ENCODE measurements around the gene MYH11.

DNA sequence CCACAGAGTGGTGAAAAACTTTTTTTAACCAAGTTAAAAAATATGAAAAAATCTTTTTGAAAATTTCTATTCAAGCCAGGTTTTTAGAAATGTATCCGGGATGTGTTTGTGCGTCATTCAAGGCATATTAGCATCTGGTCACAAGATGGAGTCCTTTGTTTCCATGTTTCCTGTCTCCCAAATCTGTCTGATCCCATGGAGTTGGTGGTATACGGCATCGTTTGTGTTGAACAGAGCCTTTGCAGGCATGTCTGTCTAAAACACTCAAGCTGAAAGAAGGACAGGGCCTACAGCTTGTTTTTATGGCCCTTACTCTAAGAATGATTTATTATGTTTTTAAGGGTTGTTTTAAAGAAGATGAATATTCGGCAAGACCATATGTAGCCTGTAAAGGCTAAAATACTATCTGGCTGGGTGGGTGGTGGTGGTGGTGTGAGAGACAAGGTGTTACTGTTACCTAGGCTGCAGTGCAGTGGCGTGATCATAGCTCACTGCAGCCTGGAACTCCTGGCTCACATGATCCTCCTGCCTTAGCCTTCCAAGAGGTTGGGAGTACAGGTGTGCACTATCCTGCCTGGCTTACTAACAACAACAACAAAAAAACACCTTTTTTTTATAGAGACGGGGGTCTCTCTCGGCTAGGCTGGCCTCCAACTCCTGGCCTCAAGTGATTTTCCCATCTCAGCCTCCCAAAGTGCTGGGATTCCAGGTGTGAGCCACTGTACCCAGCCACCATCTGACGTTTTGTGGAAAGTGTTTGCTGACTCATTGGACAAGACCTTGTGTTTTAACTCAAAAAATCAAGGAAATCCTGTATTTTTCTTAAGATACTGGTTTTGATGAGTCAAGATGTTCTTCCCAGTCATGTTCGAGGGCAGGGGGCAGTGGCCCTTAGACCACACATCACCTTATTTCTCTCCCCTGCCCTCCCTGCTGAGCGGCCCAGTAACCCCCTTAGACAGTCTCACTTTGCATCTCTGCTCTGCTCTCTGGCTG, 154.6 kb downstream of the MYH11 start:
- TF ChIP-seq, protein P1, sequence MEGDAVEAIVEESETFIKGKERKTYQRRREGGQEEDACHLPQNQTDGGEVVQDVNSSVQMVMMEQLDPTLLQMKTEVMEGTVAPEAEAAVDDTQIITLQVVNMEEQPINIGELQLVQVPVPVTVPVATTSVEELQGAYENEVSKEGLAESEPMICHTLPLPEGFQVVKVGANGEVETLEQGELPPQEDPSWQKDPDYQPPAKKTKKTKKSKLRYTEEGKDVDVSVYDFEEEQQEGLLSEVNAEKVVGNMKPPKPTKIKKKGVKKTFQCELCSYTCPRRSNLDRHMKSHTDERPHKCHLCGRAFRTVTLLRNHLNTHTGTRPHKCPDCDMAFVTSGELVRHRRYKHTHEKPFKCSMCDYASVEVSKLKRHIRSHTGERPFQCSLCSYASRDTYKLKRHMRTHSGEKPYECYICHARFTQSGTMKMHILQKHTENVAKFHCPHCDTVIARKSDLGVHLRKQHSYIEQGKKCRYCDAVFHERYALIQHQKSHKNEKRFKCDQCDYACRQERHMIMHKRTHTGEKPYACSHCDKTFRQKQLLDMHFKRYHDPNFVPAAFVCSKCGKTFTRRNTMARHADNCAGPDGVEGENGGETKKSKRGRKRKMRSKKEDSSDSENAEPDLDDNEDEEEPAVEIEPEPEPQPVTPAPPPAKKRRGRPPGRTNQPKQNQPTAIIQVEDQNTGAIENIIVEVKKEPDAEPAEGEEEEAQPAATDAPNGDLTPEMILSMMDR (IDR thresholded peaks at IDR 0.05 in 8 of 11, conservative IDR thresholded peaks at IDR 0.05 in 3 of 11) = no peak
- TF ChIP-seq POLR2A (IDR thresholded peaks at IDR 0.05) = no peak
- no peak for TF ChIP-seq POLR2AphosphoS5 (IDR thresholded peaks at IDR 0.05)

Data from spleen (tissue), 7 donors.